Measurements from ENCODE around the gene GPN3.
"Not testable (repeated sequence)": the region's sequence is repeated elsewhere in the genome, so short reads cannot be mapped to it uniquely, and the experiment has no call there.

GPN3 gene

GRCh38 chr12:110417113-110417512, 50.9 kb downstream of the GPN3 start:
- not testable (repeated sequence) for H3K4me1 ChIP-seq (ENCODE audit: control insufficient read depth, insufficient read depth, low read length); H3K27me3 ChIP-seq (ENCODE audit: control insufficient read depth, insufficient read depth, low read length); H3K36me3 ChIP-seq (ENCODE audit: control insufficient read depth, insufficient read depth, low read length); H3K4me3 ChIP-seq (ENCODE audit: low read length); DNase-seq (ENCODE audit: low read depth, low spot score); H3K9me3 ChIP-seq (ENCODE audit: control insufficient read depth, insufficient read depth, low read length); H3K27ac ChIP-seq (ENCODE audit: low read length)
- no CpG with 5 or more reads among the region's 3 CpGs for WGBS (ENCODE audit: insufficient coverage, insufficient read length)

GRCh38 chr12:110410086-110410485, 58.0 kb downstream of the GPN3 start:
- H3K9me3 ChIP-seq (ENCODE audit: control insufficient read depth, insufficient read depth, low read length): not testable (repeated sequence)
- WGBS (ENCODE audit: insufficient coverage, insufficient read length): no CpG with 5 or more reads among the region's 6 CpGs

GRCh38 chr12:110405126-110405662, 62.9 kb downstream of the GPN3 start:
- not testable (repeated sequence) for H3K4me3 ChIP-seq (ENCODE audit: low read length); H3K27ac ChIP-seq (ENCODE audit: low read length); H3K4me1 ChIP-seq (ENCODE audit: control insufficient read depth, insufficient read depth, low read length); H3K27me3 ChIP-seq (ENCODE audit: control insufficient read depth, insufficient read depth, low read length); DNase-seq (ENCODE audit: low read depth, low spot score); H3K9me3 ChIP-seq (ENCODE audit: control insufficient read depth, insufficient read depth, low read length); H3K36me3 ChIP-seq (ENCODE audit: control insufficient read depth, insufficient read depth, low read length)
- WGBS (ENCODE audit: insufficient coverage, insufficient read length): 100% methylated on average over 5 of the region's 16 CpGs

More at GRCh38 chr12:110410086-110410485, 58.0 kb downstream of the GPN3 start:
- H3K27ac ChIP-seq (ENCODE audit: low read length); DNase-seq (ENCODE audit: low read depth, low spot score); H3K4me1 ChIP-seq (ENCODE audit: control insufficient read depth, insufficient read depth, low read length); H3K4me3 ChIP-seq (ENCODE audit: low read length); H3K36me3 ChIP-seq (ENCODE audit: control insufficient read depth, insufficient read depth, low read length); H3K27me3 ChIP-seq (ENCODE audit: control insufficient read depth, insufficient read depth, low read length): not testable (repeated sequence)

- Histone ChIP-seq H3K9me3 (ENCODE audit: control insufficient read depth, insufficient read depth, low read length) (no peaks in the 10 kb centered on the region), H3K36me3 (ENCODE audit: control insufficient read depth, insufficient read depth, low read length) (no peaks in the 10 kb centered on the region; the same call in 1 of the 2 replicates), H3K27me3 (ENCODE audit: control insufficient read depth, insufficient read depth, low read length) (no peaks in the 10 kb centered on the region), H3K4me3 (ENCODE audit: low read length) (peak overlapping the region; percentile 99; the same call in 1 of the 2 replicates), H3K27ac (ENCODE audit: low read length) (no peak overlapping the region), H3K4me1 (ENCODE audit: control insufficient read depth, insufficient read depth, low read length) (no peaks in the 10 kb centered on the region; the same call in 1 of the 2 replicates)
- DNase-seq (ENCODE audit: low read depth, low spot score): peak; percentile 60
- no CpG with 5 or more reads among the region's 21 CpGs for WGBS (ENCODE audit: insufficient coverage, insufficient read length)
These were observed 63.9 kb downstream of the GPN3 start for GRCh38 chr12:110403976-110404682.

GRCh38 chr12:110403146-110403975, 64.7 kb downstream of the GPN3 start, which contains the start of gene ANAPC7:
TSS of gene ANAPC7 (minus strand) at chr12:110403708. CDS start at chr12:110403627, 81 bp downstream.
- H3K36me3 ChIP-seq (ENCODE audit: control insufficient read depth, insufficient read depth, low read length): no peaks in the 10 kb centered on the region; the same call in 1 of the 2 replicates
- peak within 1 kb of the TSS; percentile 99 for H3K4me3 ChIP-seq (ENCODE audit: low read length)
- H3K4me1 ChIP-seq (ENCODE audit: control insufficient read depth, insufficient read depth, low read length): no peaks in the 10 kb centered on the region; the same call in 1 of the 2 replicates
- DNase-seq (ENCODE audit: low read depth, low spot score): peak; percentile 64
- no CpG with 5 or more reads among the region's 62 CpGs for WGBS (ENCODE audit: insufficient coverage, insufficient read length)
- no peaks in the 10 kb centered on the region for H3K9me3 ChIP-seq (ENCODE audit: control insufficient read depth, insufficient read depth, low read length)
- H3K27me3 ChIP-seq (ENCODE audit: control insufficient read depth, insufficient read depth, low read length): no peaks in the 10 kb centered on the region
- H3K27ac ChIP-seq (ENCODE audit: low read length): no peak within 1 kb of the TSS
